ENCODE data around the gene CSTF2T. TPM values are rescaled to one million over a fixed set of nuclear protein-coding genes. Genes with fewer than 3 reads are reported as not detected.
A peak's percentile ranks its signal among the peaks of the same experiment; 100 is the strongest.

The CSTF2T gene
- total RNA-seq, 2 donors from 2014 or later: 11.5 to 13.7 TPM

GRCh38 chr10:51700228-51700817 is 928 bp upstream of the CSTF2T start:
- peak; percentile 68 to 81 (median 70) for DNase-seq
- 5 to 6% methylated on average over 12 of the region's 12 CpGs for WGBS, 2 donors
- intact Hi-C loops (cut with DNase I): no loop called here

GRCh38 chr10:51699145-51699474 is 285 bp downstream of the CSTF2T start:
- intact Hi-C loops (cut with DNase I): no loop called here
- H3K4me3 ChIP-seq: peak overlapping the region; percentile 66 to 73
- H3K36me3 ChIP-seq (replicated peaks in 1 of 2; ENCODE audit: insufficient read depth in 1 of 2, low read depth in 2 of 2): no peaks in the 10 kb centered on the region
- peak overlapping the region; percentile 87 to 99 (median 92) for H3K27ac ChIP-seq
- H3K4me1 ChIP-seq: peaks cover 32% of the 10 kb centered on the region
- no peak for DNase-seq
- no peaks in the 10 kb centered on the region for H3K9me3 ChIP-seq
- peak; percentile 19 for ATAC-seq
- TF ChIP-seq, protein P1, sequence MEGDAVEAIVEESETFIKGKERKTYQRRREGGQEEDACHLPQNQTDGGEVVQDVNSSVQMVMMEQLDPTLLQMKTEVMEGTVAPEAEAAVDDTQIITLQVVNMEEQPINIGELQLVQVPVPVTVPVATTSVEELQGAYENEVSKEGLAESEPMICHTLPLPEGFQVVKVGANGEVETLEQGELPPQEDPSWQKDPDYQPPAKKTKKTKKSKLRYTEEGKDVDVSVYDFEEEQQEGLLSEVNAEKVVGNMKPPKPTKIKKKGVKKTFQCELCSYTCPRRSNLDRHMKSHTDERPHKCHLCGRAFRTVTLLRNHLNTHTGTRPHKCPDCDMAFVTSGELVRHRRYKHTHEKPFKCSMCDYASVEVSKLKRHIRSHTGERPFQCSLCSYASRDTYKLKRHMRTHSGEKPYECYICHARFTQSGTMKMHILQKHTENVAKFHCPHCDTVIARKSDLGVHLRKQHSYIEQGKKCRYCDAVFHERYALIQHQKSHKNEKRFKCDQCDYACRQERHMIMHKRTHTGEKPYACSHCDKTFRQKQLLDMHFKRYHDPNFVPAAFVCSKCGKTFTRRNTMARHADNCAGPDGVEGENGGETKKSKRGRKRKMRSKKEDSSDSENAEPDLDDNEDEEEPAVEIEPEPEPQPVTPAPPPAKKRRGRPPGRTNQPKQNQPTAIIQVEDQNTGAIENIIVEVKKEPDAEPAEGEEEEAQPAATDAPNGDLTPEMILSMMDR (IDR thresholded peaks at IDR 0.05): no peak
- TF ChIP-seq POLR2A (IDR thresholded peaks at IDR 0.05): no peak
- no peaks in the 10 kb centered on the region for H3K27me3 ChIP-seq
- 0 to 1% methylated on average over 14 of the region's 14 CpGs for WGBS, 2 donors

More at GRCh38 chr10:51700228-51700817, 928 bp upstream of the CSTF2T start:
- Histone ChIP-seq H3K27ac (peak overlapping the region; percentile 87 to 99 (median 92)), H3K36me3 (replicated peaks in 1 of 2; ENCODE audit: insufficient read depth in 1 of 2, low read depth in 2 of 2) (no peaks in the 10 kb centered on the region), H3K9me3 (no peaks in the 10 kb centered on the region), H3K27me3 (no peaks in the 10 kb centered on the region), H3K4me3 (peak overlapping the region; percentile 10 to 73), H3K4me1 (peaks cover 32% of the 10 kb centered on the region)
- no peak for TF ChIP-seq POLR2A (IDR thresholded peaks at IDR 0.05)
- TF ChIP-seq, protein P1 (IDR thresholded peaks at IDR 0.05): peak in 1 of 7 experiments; percentile 8
- ATAC-seq: peak; percentile 54

GRCh38 chr10:51698473-51699063 is 827 bp downstream of the CSTF2T start:
- ATAC-seq (no peak), DNase-seq (no peak)
- intact Hi-C loops (cut with DNase I): no loop called here

GRCh38 chr10:51696251-51696650 is 3.1 kb downstream of the CSTF2T start:
- DNase-seq (no peak), ATAC-seq (no peak)
- TF ChIP-seq, protein P1 (IDR thresholded peaks at IDR 0.05): no peak
- TF ChIP-seq POLR2A (IDR thresholded peaks at IDR 0.05): no peak
- H3K36me3 ChIP-seq (replicated peaks in 1 of 2; ENCODE audit: insufficient read depth in 1 of 2, low read depth in 2 of 2): no peaks in the 10 kb centered on the region
- 50 to 54% methylated on average over 1 of the region's 1 CpG for WGBS, 2 donors
- no peak overlapping the region for H3K27ac ChIP-seq
- no peaks in the 10 kb centered on the region for H3K27me3 ChIP-seq
- intact Hi-C loops (cut with DNase I): no loop called here
- H3K4me1 ChIP-seq: peaks cover 43% of the 10 kb centered on the region
- H3K4me3 ChIP-seq: no peak overlapping the region
- H3K9me3 ChIP-seq: no peaks in the 10 kb centered on the region

More at GRCh38 chr10:51698473-51699063, 827 bp downstream of the CSTF2T start:
- H3K27me3 ChIP-seq: no peaks in the 10 kb centered on the region
- H3K27ac ChIP-seq: peak overlapping the region in 3 of 4 donors; percentile 92 to 99 (median 92)
- peak overlapping the region; percentile 66 to 73 for H3K4me3 ChIP-seq
- H3K4me1 ChIP-seq: peaks cover 32% of the 10 kb centered on the region
- no peaks in the 10 kb centered on the region for H3K36me3 ChIP-seq (replicated peaks in 1 of 2; ENCODE audit: insufficient read depth in 1 of 2, low read depth in 2 of 2)
- H3K9me3 ChIP-seq: no peaks in the 10 kb centered on the region
- TF ChIP-seq, protein P1 (IDR thresholded peaks at IDR 0.05): no peak
- no peak for TF ChIP-seq POLR2A (IDR thresholded peaks at IDR 0.05)
- WGBS, 2 donors: 47 to 80% methylated on average over 2 to 8 of the region's 8 CpGs
